Activated naive CD8-positive, alpha-beta T cell (primary cell): ENCODE data around the gene C1QTNF5.

ENCODE experiments used
- H3K27ac Mint-ChIP-seq: one replicate; pipeline ENCODE4 v1.8.0; 2021; ENCODE audit warnings: mixed read lengths
- H3K27me3 Mint-ChIP-seq: one replicate; pipeline ENCODE4 v1.8.0; 2021; ENCODE audit warnings: mixed read lengths
- H3K36me3 Mint-ChIP-seq: one replicate; pipeline ENCODE4 v1.8.0; 2021; ENCODE audit warnings: mixed read lengths
- H3K4me1 Mint-ChIP-seq: one replicate; pipeline ENCODE4 v1.8.0; 2021; ENCODE audit warnings: low read depth, mixed read lengths
- H3K4me3 Mint-ChIP-seq: one replicate; pipeline ENCODE4 v1.8.0; 2021; ENCODE audit warnings: mild to moderate bottlenecking, mixed read lengths
- H3K9me3 Mint-ChIP-seq: one replicate; pipeline ENCODE4 v1.8.0; 2021; ENCODE audit warnings: low read depth, mixed read lengths

C1QTNF5 gene

GRCh38 chr11:119376197-119376847, 35.6 kb upstream of the C1QTNF5 start:
- no peak overlapping the region for H3K4me3 Mint-ChIP-seq
- peaks cover 2% of the 10 kb centered on the region for H3K27me3 Mint-ChIP-seq

GRCh38 chr11:119375337-119376196, 34.9 kb upstream of the C1QTNF5 start:
- H3K27ac Mint-ChIP-seq = no peak overlapping the region

More at GRCh38 chr11:119376197-119376847, 35.6 kb upstream of the C1QTNF5 start:
- Mint-ChIP-seq H3K27ac (no peak overlapping the region), H3K36me3 (no peaks in the 10 kb centered on the region), H3K4me1 (peaks cover 16% of the 10 kb centered on the region), H3K9me3 (no peaks in the 10 kb centered on the region)

GRCh38 chr11:119374632-119375336, 34.1 kb upstream of the C1QTNF5 start:
- H3K4me3 Mint-ChIP-seq = no peak overlapping the region
- no peak overlapping the region for H3K27ac Mint-ChIP-seq
- H3K9me3 Mint-ChIP-seq = no peaks in the 10 kb centered on the region
- H3K27me3 Mint-ChIP-seq = peaks cover 2% of the 10 kb centered on the region
- no peaks in the 10 kb centered on the region for H3K36me3 Mint-ChIP-seq
- H3K4me1 Mint-ChIP-seq = peaks cover 10% of the 10 kb centered on the region

More at GRCh38 chr11:119375337-119376196, 34.9 kb upstream of the C1QTNF5 start:
- Mint-ChIP-seq H3K27me3 (peaks cover 2% of the 10 kb centered on the region), H3K9me3 (no peaks in the 10 kb centered on the region), H3K4me1 (peaks cover 10% of the 10 kb centered on the region), H3K36me3 (no peaks in the 10 kb centered on the region), H3K4me3 (no peak overlapping the region)

- Mint-ChIP-seq H3K4me3 (no peak overlapping the region), H3K4me1 (peaks cover 10% of the 10 kb centered on the region), H3K27ac (no peak overlapping the region), H3K36me3 (no peaks in the 10 kb centered on the region), H3K27me3 (peaks cover 2% of the 10 kb centered on the region), H3K9me3 (no peaks in the 10 kb centered on the region)
Observed at GRCh38 chr11:119373921-119374631, 33.4 kb upstream of the C1QTNF5 start.

- Mint-ChIP-seq H3K36me3 (no peaks in the 10 kb centered on the region), H3K27ac (no peak overlapping the region)
Observed at GRCh38 chr11:119373059-119373920, 32.6 kb upstream of the C1QTNF5 start.

GRCh38 chr11:119372260-119373058, 31.8 kb upstream of the C1QTNF5 start:
- H3K9me3 Mint-ChIP-seq = no peaks in the 10 kb centered on the region
- peaks cover 4% of the 10 kb centered on the region for H3K27me3 Mint-ChIP-seq
- no peak overlapping the region for H3K4me3 Mint-ChIP-seq
- H3K36me3 Mint-ChIP-seq = no peaks in the 10 kb centered on the region
- peaks cover 10% of the 10 kb centered on the region for H3K4me1 Mint-ChIP-seq
- H3K27ac Mint-ChIP-seq = no peak overlapping the region

More at GRCh38 chr11:119373059-119373920, 32.6 kb upstream of the C1QTNF5 start:
- H3K27me3 Mint-ChIP-seq = peaks cover 4% of the 10 kb centered on the region
- H3K9me3 Mint-ChIP-seq = no peaks in the 10 kb centered on the region
- H3K4me1 Mint-ChIP-seq = peaks cover 10% of the 10 kb centered on the region
- no peak overlapping the region for H3K4me3 Mint-ChIP-seq

GRCh38 chr11:119371778-119372182, 31.1 kb upstream of the C1QTNF5 start:
- H3K27me3 Mint-ChIP-seq = peaks cover 10% of the 10 kb centered on the region
- no peaks in the 10 kb centered on the region for H3K36me3 Mint-ChIP-seq
- H3K4me3 Mint-ChIP-seq = no peak overlapping the region
- H3K27ac Mint-ChIP-seq = no peak overlapping the region
- no peaks in the 10 kb centered on the region for H3K9me3 Mint-ChIP-seq
- H3K4me1 Mint-ChIP-seq = peaks cover 10% of the 10 kb centered on the region

- no peak overlapping the region for H3K27ac Mint-ChIP-seq
- H3K36me3 Mint-ChIP-seq = no peaks in the 10 kb centered on the region
- H3K27me3 Mint-ChIP-seq = peaks cover 16% of the 10 kb centered on the region
- H3K4me3 Mint-ChIP-seq = no peak overlapping the region
- no peaks in the 10 kb centered on the region for H3K9me3 Mint-ChIP-seq
- peaks cover 10% of the 10 kb centered on the region for H3K4me1 Mint-ChIP-seq
Observed at GRCh38 chr11:119371067-119371601, 30.5 kb upstream of the C1QTNF5 start.

- no peaks in the 10 kb centered on the region for H3K9me3 Mint-ChIP-seq
- H3K4me3 Mint-ChIP-seq = no peak overlapping the region
- peaks cover 17% of the 10 kb centered on the region for H3K27me3 Mint-ChIP-seq
- H3K4me1 Mint-ChIP-seq = peaks cover 10% of the 10 kb centered on the region
- no peak overlapping the region for H3K27ac Mint-ChIP-seq
- H3K36me3 Mint-ChIP-seq = no peaks in the 10 kb centered on the region
Observed at GRCh38 chr11:119370486-119371046, 29.9 kb upstream of the C1QTNF5 start.

- no peak overlapping the region for H3K27ac Mint-ChIP-seq
- no peak overlapping the region for H3K4me3 Mint-ChIP-seq
- H3K36me3 Mint-ChIP-seq = no peaks in the 10 kb centered on the region
- H3K9me3 Mint-ChIP-seq = no peaks in the 10 kb centered on the region
- peaks cover 14% of the 10 kb centered on the region for H3K4me1 Mint-ChIP-seq
- H3K27me3 Mint-ChIP-seq = peaks cover 25% of the 10 kb centered on the region
Observed at GRCh38 chr11:119369132-119369925, 28.6 kb upstream of the C1QTNF5 start.

GRCh38 chr11:119368121-119369034, 27.7 kb upstream of the C1QTNF5 start:
- Mint-ChIP-seq H3K9me3 (no peaks in the 10 kb centered on the region), H3K4me3 (no peak overlapping the region), H3K27me3 (peaks cover 25% of the 10 kb centered on the region), H3K27ac (no peak overlapping the region), H3K36me3 (no peaks in the 10 kb centered on the region), H3K4me1 (peaks cover 6% of the 10 kb centered on the region)
